ENCODE results near the gene FADS1. TPM values are rescaled to one million over a fixed set of nuclear protein-coding genes. Genes with fewer than 3 reads are reported as not detected.

The FADS1 gene
- total and polyA plus RNA-seq, 2 of the 8 experiments (the other 6 are each of a cell fraction or from before 2014, with no cell fraction given): 115 to 141 TPM

DNA sequence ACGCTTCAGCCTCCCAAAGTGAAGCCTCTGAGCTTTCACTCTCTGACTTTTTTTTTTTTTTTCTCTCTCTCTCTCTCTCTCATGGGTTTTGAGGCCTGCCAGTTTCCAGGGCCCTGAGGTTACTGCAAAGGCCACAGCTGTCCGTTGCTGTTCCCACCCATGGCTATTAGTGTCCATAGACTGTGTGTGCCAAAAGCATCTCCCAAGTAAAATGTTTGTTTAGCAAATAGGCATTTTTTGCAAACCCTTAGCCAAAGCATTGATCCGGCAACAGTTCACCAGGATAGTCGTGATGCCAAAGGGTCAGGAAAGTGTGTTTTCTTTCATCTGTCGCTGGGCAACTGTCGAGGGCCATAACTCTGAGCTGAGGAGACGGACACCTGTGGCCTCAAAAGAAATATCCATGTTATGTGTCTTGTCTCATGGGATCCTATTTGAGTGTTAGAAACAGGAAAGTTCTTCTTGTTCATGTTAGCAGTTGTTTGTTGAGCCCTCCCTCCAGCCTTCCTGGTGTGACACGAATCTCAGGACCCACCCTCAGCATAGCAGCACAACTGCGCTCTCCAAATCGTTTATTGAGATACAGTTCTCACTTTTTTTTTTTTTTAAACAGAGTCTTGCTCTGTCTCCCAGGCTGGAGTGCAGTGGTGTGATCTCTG lies 29.7 kb upstream of the FADS1 start:
- no peak overlapping the region for H2AFZ ChIP-seq (ENCODE audit: low read length)
- H4K20me1 ChIP-seq (replicated peaks in 1 of 2; ENCODE audit: control insufficient read depth in 1 of 2, insufficient read depth in 2 of 2, low read length in 2 of 2): peaks cover 11 to 18% of the 10 kb centered on the region in 2 experiments
- H3K4ac ChIP-seq (replicated peaks; ENCODE audit: insufficient read length, low read depth, low read length): no peak overlapping the region
- H3K27ac ChIP-seq (ENCODE audit: low read depth, low read length): no peak overlapping the region
- no peak overlapping the region for H2BK120ac ChIP-seq (replicated peaks; ENCODE audit: low read depth, low read length)
- H4K91ac ChIP-seq (replicated peaks; ENCODE audit: insufficient read length, low read length): no peak overlapping the region
- no peak overlapping the region for H3K23ac ChIP-seq (ENCODE audit: insufficient read length)
- H3K4me2 ChIP-seq (ENCODE audit: insufficient read depth in 1 of 2, low read depth in 2 of 2, low read length in 2 of 2): no peak overlapping the region
- no peak overlapping the region for H3K18ac ChIP-seq (ENCODE audit: extremely low read depth, low read length)
- no peaks in the 10 kb centered on the region for H3K23me2 ChIP-seq (ENCODE audit: low read depth, low read length)
- no peak overlapping the region for H3K56ac ChIP-seq (replicated peaks; ENCODE audit: insufficient read length, low read depth, low read length)
- H2AK5ac ChIP-seq (ENCODE audit: low read depth, low read length): no peak overlapping the region
- no peak for DNase-seq (ENCODE audit: low read depth in 1 of 2, low spot score in 2 of 2)
- H3K14ac ChIP-seq (ENCODE audit: insufficient read length): no peak overlapping the region
- H2BK5ac ChIP-seq (ENCODE audit: low read depth, low read length): no peak overlapping the region
- H3K9ac ChIP-seq (replicated peaks in 1 of 4; ENCODE audit: extremely low read depth in 1 of 4, low read depth in 3 of 4, low read length in 3 of 4): no peak overlapping the region
- no peaks in the 10 kb centered on the region; a peak in 1 of 4 replicates for H3K9me3 ChIP-seq (ENCODE audit: insufficient read depth in 2 of 2, low read depth in 1 of 2, low read length in 1 of 2)
- peaks cover 46 to 96% (median 71%) of the 10 kb centered on the region in 4 experiments for H3K36me3 ChIP-seq (ENCODE audit: control insufficient read depth in 2 of 4, insufficient read depth in 4 of 4, low read length in 3 of 4)
- H2BK15ac ChIP-seq (ENCODE audit: low read length): no peak overlapping the region
- no peak overlapping the region for H4K8ac ChIP-seq (ENCODE audit: extremely low read depth, insufficient read depth, low read length)
- POLR2A ChIA-PET (ENCODE audit: partially characterized antibody): interaction anchor here (0.7 to 4.5 kb wide), 11 partner anchors 8 to 926 kb away, joined by 3 to 28 read pairs (median 3); partner anchors contain the start of gene FADS2
- 93% methylated on average over 10 of the region's 10 CpGs; no CpG with 5 or more reads in 1 of the 2 experiments for WGBS, 2 experiments (ENCODE audit: extremely low coverage in 1 of 2, insufficient coverage in 1 of 2, insufficient read length in 1 of 2, insufficient replicate concordance in 2 of 2, low coverage in 1 of 2, low lambda C conversion rate in 2 of 2, missing lambda C conversion rate in 1 of 2)
- H3K27me3 ChIP-seq (replicated peaks in 1 of 4; ENCODE audit: control insufficient read depth in 3 of 4, extremely low read depth in 1 of 4, insufficient read depth in 3 of 4, low read length in 3 of 4): no peaks in the 10 kb centered on the region
- no peak overlapping the region for H4K5ac ChIP-seq (ENCODE audit: insufficient read length, low read depth, low read length)
- H3K4me3 ChIP-seq (ENCODE audit: extremely low read depth in 1 of 4, insufficient read depth in 2 of 4, low read depth in 3 of 4, low read length in 4 of 4): no peak overlapping the region
- TF ChIP-seq GABPA (IDR thresholded peaks at IDR 0.05; ENCODE audit: borderline replicate concordance, insufficient read depth, low read length) (no peak), NANOG (IDR thresholded peaks at IDR 0.05; ENCODE audit: insufficient read depth, low read depth, low read length, poor library complexity, severe bottlenecking) (no peak), BRCA1 (IDR thresholded peaks at IDR 0.05; ENCODE audit: low read depth, low read length) (no peak), SIN3A (conservative IDR thresholded peaks at IDR 0.05 in 1 of 2, IDR thresholded peaks at IDR 0.05 in 1 of 2; ENCODE audit: low read depth in 1 of 2, low read length in 2 of 2) (no peak), SP2 (IDR thresholded peaks at IDR 0.05; ENCODE audit: low read length) (no peak), BCL11A (IDR thresholded peaks at IDR 0.05; ENCODE audit: low read depth in 2 of 2, low read length in 2 of 2) (no peak)
- peaks cover 3% of the 10 kb centered on the region; the same call in 1 of the 2 replicates for H3K79me1 ChIP-seq (ENCODE audit: low read depth, low read length)
- no peaks in the 10 kb centered on the region; a peak in 1 of 7 replicates for H3K4me1 ChIP-seq (replicated peaks in 1 of 4; ENCODE audit: control insufficient read depth in 3 of 4, insufficient read depth in 4 of 4, low read length in 3 of 4)
- CTCF ChIA-PET (ENCODE audit: partially characterized antibody): interaction anchor here (0.6 to 2.4 kb wide), 6 partner anchors 13 to 284 kb away, joined by 3 to 15 read pairs (median 4); no protein-coding TSS in a partner anchor
- H2BK12ac ChIP-seq (ENCODE audit: low read depth, low read length): no peak overlapping the region
- H2BK20ac ChIP-seq (ENCODE audit: low read length): no peak overlapping the region
- H3K79me2 ChIP-seq (ENCODE audit: control insufficient read depth in 1 of 2, insufficient read depth in 2 of 2, low read length in 2 of 2): no peaks in the 10 kb centered on the region; a peak in 1 of 4 replicates
- no peak for FAIRE-seq
